PC-3 (cell line): ENCODE measurements around the gene TANGO2. TPM values are rescaled to one million over a fixed set of nuclear protein-coding genes. Genes with fewer than 3 reads are reported as not detected.

Experiments
- ATAC-seq: fragments of 200-7000 bp; cut with Tn5 transposase; 2 replicates; pipeline ENCODE4 v1.9.1; 2020; ENCODE audit warnings: mild to moderate bottlenecking, moderate library complexity
- BruUV-seq: library from RNA; stranded (reverse); fragments of 400-500 nt; replicated peaks from 2 replicates; lab custom pipeline; 2021; lab: Mats Ljungman, UMichigan
- CTCF ChIA-PET: fragments of 300-600 bp; sonication (Branson Sonifier 250); formaldehyde crosslinking; loops from one replicate; lab custom pipeline; 2022; ENCODE audit warnings: antibody characterized with exemption; lab: Charles Lee
- POLR2A ChIA-PET: fragments of 300-600 bp; sonication (Branson Sonifier 250); formaldehyde crosslinking; loops from one replicate; lab custom pipeline; 2022; ENCODE audit warnings: antibody characterized with exemption; ENCODE audit not compliant: unreplicated experiment; lab: Charles Lee
- DNase-seq: peaks from one replicate; pipeline ENCODE4 v3.0.0-alpha.2; 2015
- H2AFZ ChIP-seq: fragments of 300-600 bp; sonication (generic); 2 replicates; pipeline ENCODE4 v1.6.0; 2016; ENCODE audit warnings: antibody characterized with exemption, low read length
- H3F3A ChIP-seq: fragments of 300-600 bp; sonication (generic); one replicate; pipeline ENCODE4 v1.6.0; 2017; ENCODE audit warnings: antibody characterized with exemption, low read length, control low read depth, mild to moderate bottlenecking; ENCODE audit not compliant: unreplicated experiment
- H3K27ac ChIP-seq: fragments of 300-600 bp; sonication (generic); 2 replicates; pipeline ENCODE4 v1.5.1; 2016; ENCODE audit warnings: mild to moderate bottlenecking, low read length
- H3K27me3 ChIP-seq: fragments of 300-600 bp; sonication (generic); 2 replicates; pipeline ENCODE4 v1.6.1; 2016; ENCODE audit warnings: low read length, mixed read lengths
- H3K36me3 ChIP-seq: fragments of 300-600 bp; sonication (generic); 2 replicates; pipeline ENCODE4 v1.6.1; 2016; ENCODE audit warnings: low read depth, mixed run types, low read length, mixed read lengths
- H3K4me1 ChIP-seq: fragments of 300-600 bp; sonication (generic); 2 replicates; pipeline ENCODE4 v1.5.1; 2016; ENCODE audit warnings: low read length; ENCODE audit not compliant: insufficient read depth
- H3K4me2 ChIP-seq: fragments of 300-600 bp; sonication (generic); 2 replicates; pipeline ENCODE4 v1.6.0; 2016; ENCODE audit warnings: low read length
- H3K4me3 ChIP-seq: fragments of 300-600 bp; sonication (generic); 2 replicates; pipeline ENCODE4 v1.5.1; 2016; ENCODE audit warnings: mild to moderate bottlenecking, low read length, mixed read lengths
- H3K79me2 ChIP-seq: fragments of 300-600 bp; sonication (generic); 2 replicates; pipeline ENCODE4 v1.6.1; 2017; ENCODE audit warnings: low read length, mixed read lengths
- H3K9ac ChIP-seq: fragments of 300-600 bp; sonication (generic); 2 replicates; pipeline ENCODE4 v1.6.0; 2016; ENCODE audit warnings: mild to moderate bottlenecking, low read length
- H3K9me2 ChIP-seq: fragments of 300-600 bp; sonication (generic); replicated peaks from 2 replicates; pipeline ENCODE4 v1.6.1; 2016; ENCODE audit warnings: mixed run types, low read length, mixed read lengths
- H3K9me3 ChIP-seq: fragments of 300-600 bp; sonication (generic); 2 replicates; pipeline ENCODE4 v1.6.1; 2016; ENCODE audit warnings: low read length, mixed read lengths
- H4K20me1 ChIP-seq: fragments of 300-600 bp; sonication (generic); 2 replicates; pipeline ENCODE4 v1.6.1; 2016; ENCODE audit warnings: low read length, mixed read lengths
- CTCF ChIP-seq: fragments of 300-600 bp; sonication (generic); conservative IDR thresholded peaks from 2 replicates; pipeline ENCODE4 v1.5.1; 2017; ENCODE audit warnings: antibody characterized with exemption, low read depth, mild to moderate bottlenecking, low read length
- EZH2 ChIP-seq: fragments of 300-600 bp; sonication (generic); IDR thresholded peaks from one replicate; pipeline ENCODE4 v1.6.1; 2017; ENCODE audit warnings: antibody characterized with exemption, mild to moderate bottlenecking, low read length; ENCODE audit not compliant: unreplicated experiment
- EZH2phosphoT487 ChIP-seq: fragments of 300-600 bp; sonication (generic); IDR thresholded peaks from 2 replicates; pipeline ENCODE4 v1.6.1; 2018; ENCODE audit warnings: mild to moderate bottlenecking, antibody characterized with exemption, low read length, borderline replicate concordance
- intact Hi-C: fragments of 100-400 bp; cut with micrococcal nuclease; formaldehyde crosslinking; loops from 2 replicates; pipeline ENCODE4 v1.9.0; 2023
- total RNA-seq: library from RNA; depleted of rRNA; stranded (reverse); fragments of >200 nt; gene quantifications from 2 replicates; pipeline ENCODE4 v1.2.3, GENCODE V29; 2014

The TANGO2 gene
- total RNA-seq, 1 experiment from 2014 or later: 23.5 TPM

GRCh38 chr22:20026204-20026908, 5.4 kb downstream of the TANGO2 start:
- Histone ChIP-seq H3K4me1 (peaks cover 13% of the 10 kb centered on the region), H4K20me1 (no peaks in the 10 kb centered on the region), H3K27ac (no peak overlapping the region), H2AFZ (no peak overlapping the region), H3K9me3 (no peaks in the 10 kb centered on the region), H3K9ac (no peak overlapping the region), H3K36me3 (no peaks in the 10 kb centered on the region), H3K9me2 (no peaks in the 10 kb centered on the region), H3K79me2 (peaks cover 29% of the 10 kb centered on the region), H3K4me2 (no peak overlapping the region), H3F3A (no peaks in the 10 kb centered on the region), H3K4me3 (no peak overlapping the region), H3K27me3 (no peaks in the 10 kb centered on the region)
- ChIA-PET CTCF (no interaction called here), POLR2A (no interaction called here)
- TF ChIP-seq EZH2 (no peak), EZH2phosphoT487 (no peak), CTCF (no peak)
- intact Hi-C loops: no loop called here
- DNase-seq (no peak), ATAC-seq (no peak)
- BruUV-seq: no TSS peak

- H3K9me2 ChIP-seq: no peaks in the 10 kb centered on the region
- intact Hi-C loops: no loop called here
- no TSS peak for BruUV-seq
Measured at GRCh38 chr22:20026996-20027601, 6.2 kb downstream of the TANGO2 start.

More at GRCh38 chr22:20026996-20027601, 6.2 kb downstream of the TANGO2 start:
- POLR2A ChIA-PET: interaction anchor here (0.6 kb wide), 1 partner anchor 60 kb away, joined by 10 read pairs; no protein-coding TSS in a partner anchor
- H3K27ac ChIP-seq: no peak overlapping the region
- peaks cover 6% of the 10 kb centered on the region for H3K4me1 ChIP-seq
- no peaks in the 10 kb centered on the region for H3K9me3 ChIP-seq
- no peak overlapping the region for H3K4me2 ChIP-seq
- no peaks in the 10 kb centered on the region for H4K20me1 ChIP-seq
- DNase-seq (no peak), ATAC-seq (no peak)
- no peaks in the 10 kb centered on the region for H3K27me3 ChIP-seq
- H3K36me3 ChIP-seq: no peaks in the 10 kb centered on the region
- CTCF ChIA-PET: no interaction called here
- H3K4me3 ChIP-seq: no peak overlapping the region
- peaks cover 21% of the 10 kb centered on the region for H3K79me2 ChIP-seq
- H2AFZ ChIP-seq: no peak overlapping the region
- H3F3A ChIP-seq: no peaks in the 10 kb centered on the region
- TF ChIP-seq CTCF: no peak
- no peak for TF ChIP-seq EZH2phosphoT487
- no peak for TF ChIP-seq EZH2
- H3K9ac ChIP-seq: no peak overlapping the region
